HEK293 (cell line): ENCODE data around the gene ZFX.

ENCODE experiments used
- CTCF ChIA-PET: fragments of 350-600 bp; formaldehyde crosslinking; extraction: SDS; loops from one replicate; lab custom pipeline; 2021; ENCODE audit warnings: antibody characterized with exemption; lab: Yijun Ruan, JAX
- POLR2A ChIA-PET: fragments of 300-600 bp; formaldehyde crosslinking; extraction: SDS; loops from one replicate; lab custom pipeline; 2020; ENCODE audit warnings: antibody characterized with exemption, inconsistent platforms; lab: Yijun Ruan, JAX
- H3K27ac ChIP-seq: fragments of 200-500 bp; sonication (Bioruptor generic); 2 replicates; pipeline ENCODE4 v1.5.1; 2014; ENCODE audit warnings: low read depth, low read length, control low read depth, inconsistent platforms; ENCODE audit errors: extremely low read depth
- H3K36me3 ChIP-seq, 2 experiments: fragments of 200-500 bp in 1 of 2; sonication (Bioruptor generic) in 1 of 2; 1 replicate in 1 of 2; 2 replicates in 1 of 2; pipeline ENCODE4 v1.5.1; 2014 to 2017; ENCODE audit warnings: inconsistent platforms in 2 of 2, low read length in 2 of 2; ENCODE audit not compliant: control insufficient read depth in 2 of 2, insufficient read depth in 1 of 2
- H3K4me1 ChIP-seq: fragments of 200-500 bp; sonication (Bioruptor generic); 2 replicates; pipeline ENCODE4 v1.5.1; 2014; ENCODE audit warnings: mild to moderate bottlenecking, low read length, inconsistent platforms; ENCODE audit not compliant: control insufficient read depth, insufficient read depth
- H3K4me3 ChIP-seq: 2 replicates; pipeline ENCODE4 v1.5.1; 2011; ENCODE audit warnings: low read depth, mild to moderate bottlenecking, control low read depth, low read length, moderate library complexity
- H3K9me3 ChIP-seq: fragments of 200-500 bp; sonication (Bioruptor generic); 2 replicates; pipeline ENCODE4 v1.5.1; 2014; ENCODE audit warnings: low read depth, low read length, inconsistent platforms; ENCODE audit not compliant: control insufficient read depth, insufficient read depth
- BCL11B ChIP-seq: fragments of 450-650 bp; formaldehyde crosslinking; IDR thresholded peaks from 2 replicates; pipeline ENCODE4 v1.5.1; 2016; ENCODE audit warnings: low read depth, missing biosample characterization, missing genetic modification characterization
- GLIS1 ChIP-seq: fragments of 450-650 bp; formaldehyde crosslinking; IDR thresholded peaks from 2 replicates; pipeline ENCODE4 v1.5.1; 2016; ENCODE audit warnings: missing biosample characterization, missing genetic modification characterization
- OSR2 ChIP-seq: fragments of 450-650 bp; formaldehyde crosslinking; IDR thresholded peaks from 2 replicates; pipeline ENCODE4 v1.5.1; 2016; ENCODE audit warnings: missing biosample characterization, missing genetic modification characterization
- YY1 ChIP-seq: fragments of 450-650 bp; formaldehyde crosslinking; IDR thresholded peaks from 2 replicates; pipeline ENCODE4 v1.5.1; 2018; ENCODE audit warnings: missing biosample characterization, missing genetic modification characterization
- ZBTB10 ChIP-seq: fragments of 450-650 bp; formaldehyde crosslinking; IDR thresholded peaks from 2 replicates; pipeline ENCODE4 v1.5.1; 2016; ENCODE audit warnings: missing biosample characterization, missing genetic modification characterization
- ZBTB49 ChIP-seq: fragments of 450-650 bp; formaldehyde crosslinking; IDR thresholded peaks from 2 replicates; pipeline ENCODE4 v1.5.1; 2016; ENCODE audit warnings: missing biosample characterization, missing genetic modification characterization, low read depth
- ZFP37 ChIP-seq: fragments of 450-650 bp; formaldehyde crosslinking; IDR thresholded peaks from 2 replicates; pipeline ENCODE4 v1.5.1; 2016; ENCODE audit warnings: missing biosample characterization, missing genetic modification characterization
- ZNF184 ChIP-seq: fragments of 450-650 bp; IDR thresholded peaks from 2 replicates; pipeline ENCODE4 v1.5.1; 2018; ENCODE audit warnings: missing biosample characterization, mild to moderate bottlenecking, missing genetic modification characterization
- ZNF473 ChIP-seq: fragments of 450-650 bp; formaldehyde crosslinking; IDR thresholded peaks from 2 replicates; pipeline ENCODE4 v1.5.1; 2017; ENCODE audit warnings: missing biosample characterization, missing genetic modification characterization
- ZNF48 ChIP-seq: fragments of 450-650 bp; formaldehyde crosslinking; IDR thresholded peaks from 2 replicates; pipeline ENCODE4 v1.5.1; 2016; ENCODE audit warnings: missing biosample characterization, missing genetic modification characterization
- ZNF529 ChIP-seq: fragments of 450-650 bp; formaldehyde crosslinking; IDR thresholded peaks from 2 replicates; pipeline ENCODE4 v1.5.1; 2017; ENCODE audit warnings: missing genetic modification characterization, missing biosample characterization; ENCODE audit not compliant: insufficient replicate concordance
- TF ChIP-seq, protein P1 (sequence below): fragments of 450-650 bp; formaldehyde crosslinking; IDR thresholded peaks from 2 replicates; pipeline ENCODE4 v1.5.1; 2016; ENCODE audit warnings: missing biosample characterization, missing genetic modification characterization, borderline replicate concordance
- TF ChIP-seq, protein P2 (sequence below): fragments of 450-650 bp; IDR thresholded peaks from 2 replicates; pipeline ENCODE4 v1.5.1; 2018; ENCODE audit warnings: missing biosample characterization, mild to moderate bottlenecking, missing genetic modification characterization
- TF ChIP-seq, protein P3 (sequence below): fragments of 450-650 bp; formaldehyde crosslinking; IDR thresholded peaks from 2 replicates; pipeline ENCODE4 v1.5.1; 2017; ENCODE audit warnings: missing biosample characterization, missing genetic modification characterization

The ZFX gene

GRCh38 chrX:24208496-24209240, 59.1 kb downstream of the ZFX start:
- no peak overlapping the region for H3K27ac ChIP-seq
- ChIA-PET POLR2A (no interaction called here), CTCF (interaction anchor here (0.7 to 1.1 kb wide), 3 partner anchors 38 to 127 kb away, joined by 3 to 5 read pairs (median 3); no protein-coding TSS in a partner anchor)
- no peak for TF ChIP-seq YY1 (tag by site-specific recombination)
- no peak for TF ChIP-seq BCL11B (tag by site-specific recombination)
- TF ChIP-seq ZNF48: no peak
- no peak for TF ChIP-seq ZNF529 (tag by site-specific recombination)
- no peaks in the 10 kb centered on the region for H3K9me3 ChIP-seq
- H3K36me3 ChIP-seq: peaks cover 46 to 67% of the 10 kb centered on the region in 2 experiments
- H3K4me1 ChIP-seq: no peaks in the 10 kb centered on the region
- H3K4me3 ChIP-seq: no peak overlapping the region

DNA sequence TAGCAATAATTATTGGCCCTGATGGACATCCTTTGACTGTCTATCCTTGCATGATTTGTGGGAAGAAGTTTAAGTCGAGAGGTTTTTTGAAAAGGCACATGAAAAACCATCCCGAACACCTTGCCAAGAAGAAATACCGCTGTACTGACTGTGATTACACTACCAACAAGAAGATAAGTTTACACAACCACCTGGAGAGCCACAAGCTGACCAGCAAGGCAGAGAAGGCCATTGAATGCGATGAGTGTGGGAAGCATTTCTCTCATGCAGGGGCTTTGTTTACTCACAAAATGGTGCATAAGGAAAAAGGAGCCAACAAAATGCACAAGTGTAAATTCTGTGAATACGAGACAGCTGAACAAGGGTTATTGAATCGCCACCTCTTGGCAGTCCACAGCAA, 60.7 kb downstream of the ZFX start:
- CTCF ChIA-PET: no interaction called here
- Histone ChIP-seq H3K4me3 (no peak overlapping the region), H3K27ac (no peak overlapping the region), H3K9me3 (no peaks in the 10 kb centered on the region), H3K36me3 (peaks cover 44 to 67% of the 10 kb centered on the region in 2 experiments), H3K4me1 (no peaks in the 10 kb centered on the region)
- POLR2A ChIA-PET: no interaction called here
- TF ChIP-seq ZNF184 (tag by site-specific recombination) (no peak), ZFP37 (tag by site-specific recombination) (peak; percentile 99), GLIS1 (tag by site-specific recombination) (peak; percentile 55)
- TF ChIP-seq, protein P1, sequence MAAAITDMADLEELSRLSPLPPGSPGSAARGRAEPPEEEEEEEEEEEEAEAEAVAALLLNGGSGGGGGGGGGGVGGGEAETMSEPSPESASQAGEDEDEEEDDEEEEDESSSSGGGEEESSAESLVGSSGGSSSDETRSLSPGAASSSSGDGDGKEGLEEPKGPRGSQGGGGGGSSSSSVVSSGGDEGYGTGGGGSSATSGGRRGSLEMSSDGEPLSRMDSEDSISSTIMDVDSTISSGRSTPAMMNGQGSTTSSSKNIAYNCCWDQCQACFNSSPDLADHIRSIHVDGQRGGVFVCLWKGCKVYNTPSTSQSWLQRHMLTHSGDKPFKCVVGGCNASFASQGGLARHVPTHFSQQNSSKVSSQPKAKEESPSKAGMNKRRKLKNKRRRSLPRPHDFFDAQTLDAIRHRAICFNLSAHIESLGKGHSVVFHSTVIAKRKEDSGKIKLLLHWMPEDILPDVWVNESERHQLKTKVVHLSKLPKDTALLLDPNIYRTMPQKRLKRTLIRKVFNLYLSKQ: no peak
- TF ChIP-seq, protein P2, sequence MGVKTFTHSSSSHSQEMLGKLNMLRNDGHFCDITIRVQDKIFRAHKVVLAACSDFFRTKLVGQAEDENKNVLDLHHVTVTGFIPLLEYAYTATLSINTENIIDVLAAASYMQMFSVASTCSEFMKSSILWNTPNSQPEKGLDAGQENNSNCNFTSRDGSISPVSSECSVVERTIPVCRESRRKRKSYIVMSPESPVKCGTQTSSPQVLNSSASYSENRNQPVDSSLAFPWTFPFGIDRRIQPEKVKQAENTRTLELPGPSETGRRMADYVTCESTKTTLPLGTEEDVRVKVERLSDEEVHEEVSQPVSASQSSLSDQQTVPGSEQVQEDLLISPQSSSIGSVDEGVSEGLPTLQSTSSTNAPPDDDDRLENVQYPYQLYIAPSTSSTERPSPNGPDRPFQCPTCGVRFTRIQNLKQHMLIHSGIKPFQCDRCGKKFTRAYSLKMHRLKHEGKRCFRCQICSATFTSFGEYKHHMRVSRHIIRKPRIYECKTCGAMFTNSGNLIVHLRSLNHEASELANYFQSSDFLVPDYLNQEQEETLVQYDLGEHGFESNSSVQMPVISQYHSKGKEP (tag by site-specific recombination): no peak

DNA sequence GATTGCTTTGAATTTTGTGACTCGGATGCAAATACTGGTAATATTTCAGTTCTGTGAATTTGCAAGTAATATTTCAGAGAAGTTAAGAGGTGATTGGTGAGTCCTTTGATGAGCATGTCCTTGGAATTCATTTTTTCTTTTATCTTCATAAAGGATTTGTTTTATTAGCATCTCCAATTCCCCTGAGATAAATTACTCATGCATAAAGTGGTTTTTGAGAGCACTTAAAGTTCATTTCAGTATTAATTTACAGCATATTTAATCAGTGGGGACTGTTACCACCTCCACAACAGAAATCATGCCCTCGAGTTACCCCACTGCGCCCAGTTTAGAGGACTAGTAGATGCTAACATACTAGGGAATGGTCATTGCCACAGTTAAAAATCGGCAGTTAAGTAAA, 65.0 kb downstream of the ZFX start:
- Histone ChIP-seq H3K4me3 (no peak overlapping the region), H3K27ac (no peak overlapping the region), H3K9me3 (no peaks in the 10 kb centered on the region), H3K36me3 (peaks cover 25 to 34% of the 10 kb centered on the region in 2 experiments), H3K4me1 (no peaks in the 10 kb centered on the region)
- ChIA-PET CTCF (no interaction called here), POLR2A (no interaction called here)
- TF ChIP-seq, protein P3, sequence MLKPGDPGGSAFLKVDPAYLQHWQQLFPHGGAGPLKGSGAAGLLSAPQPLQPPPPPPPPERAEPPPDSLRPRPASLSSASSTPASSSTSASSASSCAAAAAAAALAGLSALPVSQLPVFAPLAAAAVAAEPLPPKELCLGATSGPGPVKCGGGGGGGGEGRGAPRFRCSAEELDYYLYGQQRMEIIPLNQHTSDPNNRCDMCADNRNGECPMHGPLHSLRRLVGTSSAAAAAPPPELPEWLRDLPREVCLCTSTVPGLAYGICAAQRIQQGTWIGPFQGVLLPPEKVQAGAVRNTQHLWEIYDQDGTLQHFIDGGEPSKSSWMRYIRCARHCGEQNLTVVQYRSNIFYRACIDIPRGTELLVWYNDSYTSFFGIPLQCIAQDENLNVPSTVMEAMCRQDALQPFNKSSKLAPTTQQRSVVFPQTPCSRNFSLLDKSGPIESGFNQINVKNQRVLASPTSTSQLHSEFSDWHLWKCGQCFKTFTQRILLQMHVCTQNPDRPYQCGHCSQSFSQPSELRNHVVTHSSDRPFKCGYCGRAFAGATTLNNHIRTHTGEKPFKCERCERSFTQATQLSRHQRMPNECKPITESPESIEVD (tag by site-specific recombination): peak; percentile 71; the same call in 1 of the 2 replicates
- TF ChIP-seq ZNF473 (tag by site-specific recombination): no peak
- TF ChIP-seq OSR2 (tag by site-specific recombination): 0 out of 2 replicates have a peak, but pooled peaks have one; percentile 9
- no peak for TF ChIP-seq ZBTB10
- TF ChIP-seq ZBTB49 (tag by site-specific recombination): no peak
